GM10248 (cell line): ENCODE measurements around the gene PCGF2.
"Not testable (repeated sequence)": the region's sequence is repeated elsewhere in the genome, so short reads cannot be mapped to it uniquely, and the experiment has no call there.

Experiments used
- CTCF ChIA-PET: fragments of 300-600 bp; sonication (Branson Sonifier 250); formaldehyde crosslinking; extraction: SDS; loops from one replicate; lab custom pipeline; 2021; ENCODE audit warnings: antibody characterized with exemption; lab: Yijun Ruan, JAX
- POLR2A ChIA-PET: fragments of 350-650 bp; sonication (Branson Sonifier 250); formaldehyde crosslinking; extraction: SDS; loops from one replicate; lab custom pipeline; 2020; ENCODE audit warnings: antibody characterized with exemption; lab: Yijun Ruan, JAX
- DNase-seq: peaks from one replicate; pipeline ENCODE4 v3.0.0; 2012; ENCODE audit errors: extremely low spot score
- TF ChIP-seq, protein P1 (sequence below): IDR thresholded peaks from 2 replicates; pipeline ENCODE4 v1.5.1; 2012; ENCODE audit warnings: mild to moderate bottlenecking, low read depth; ENCODE audit errors: extremely low read depth, missing control alignments, control extremely low read depth

Gene PCGF2

DNA sequence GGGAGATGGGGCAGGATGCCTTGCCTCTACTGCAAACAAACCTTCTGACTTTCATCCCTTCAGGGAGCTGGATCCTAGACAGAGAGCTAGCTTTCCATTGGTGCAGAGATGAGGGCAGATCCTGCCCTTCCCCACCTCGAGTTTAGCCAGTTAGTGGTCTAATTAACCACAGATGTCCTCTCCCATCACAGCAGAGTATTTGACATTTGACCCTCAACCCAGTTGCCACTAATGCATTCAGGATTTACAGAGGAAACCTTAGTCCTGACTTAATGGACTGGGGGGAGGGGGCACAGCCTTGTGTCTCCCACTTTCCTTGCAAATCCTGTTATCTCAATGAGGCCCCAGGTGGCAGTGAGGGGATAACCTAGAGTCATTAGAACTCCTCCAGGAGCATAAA lies 41.0 kb upstream of the PCGF2 start:
- CTCF ChIA-PET: no interaction called here
- DNase-seq: no peak
- POLR2A ChIA-PET: no interaction called here
- TF ChIP-seq, protein P1, sequence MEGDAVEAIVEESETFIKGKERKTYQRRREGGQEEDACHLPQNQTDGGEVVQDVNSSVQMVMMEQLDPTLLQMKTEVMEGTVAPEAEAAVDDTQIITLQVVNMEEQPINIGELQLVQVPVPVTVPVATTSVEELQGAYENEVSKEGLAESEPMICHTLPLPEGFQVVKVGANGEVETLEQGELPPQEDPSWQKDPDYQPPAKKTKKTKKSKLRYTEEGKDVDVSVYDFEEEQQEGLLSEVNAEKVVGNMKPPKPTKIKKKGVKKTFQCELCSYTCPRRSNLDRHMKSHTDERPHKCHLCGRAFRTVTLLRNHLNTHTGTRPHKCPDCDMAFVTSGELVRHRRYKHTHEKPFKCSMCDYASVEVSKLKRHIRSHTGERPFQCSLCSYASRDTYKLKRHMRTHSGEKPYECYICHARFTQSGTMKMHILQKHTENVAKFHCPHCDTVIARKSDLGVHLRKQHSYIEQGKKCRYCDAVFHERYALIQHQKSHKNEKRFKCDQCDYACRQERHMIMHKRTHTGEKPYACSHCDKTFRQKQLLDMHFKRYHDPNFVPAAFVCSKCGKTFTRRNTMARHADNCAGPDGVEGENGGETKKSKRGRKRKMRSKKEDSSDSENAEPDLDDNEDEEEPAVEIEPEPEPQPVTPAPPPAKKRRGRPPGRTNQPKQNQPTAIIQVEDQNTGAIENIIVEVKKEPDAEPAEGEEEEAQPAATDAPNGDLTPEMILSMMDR: no peak

DNA sequence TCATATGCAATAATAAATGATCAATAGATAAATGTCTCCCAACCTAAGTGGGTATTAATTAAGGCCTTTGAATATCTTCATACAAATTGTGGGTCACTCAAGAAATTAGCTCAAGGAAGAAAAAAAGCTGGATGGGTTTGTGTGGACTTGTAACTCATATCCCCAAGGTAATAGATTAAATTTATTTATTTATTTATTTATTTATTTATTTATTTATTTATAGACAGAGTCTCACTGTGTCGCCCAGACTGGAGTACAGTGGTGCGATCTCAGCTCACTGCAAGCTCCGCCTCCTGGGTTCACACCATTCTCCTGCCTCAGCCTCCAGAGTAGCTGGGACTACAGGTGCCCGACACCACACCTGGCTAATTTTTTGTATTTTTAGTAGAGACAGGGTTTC lies 39.9 kb upstream of the PCGF2 start:
- DNase-seq, POLR2A ChIA-PET: not testable (repeated sequence)
- CTCF ChIA-PET: interaction anchor here (1.5 kb wide), 1 partner anchor 14 kb away, joined by 3 read pairs; no protein-coding TSS in a partner anchor

DNA sequence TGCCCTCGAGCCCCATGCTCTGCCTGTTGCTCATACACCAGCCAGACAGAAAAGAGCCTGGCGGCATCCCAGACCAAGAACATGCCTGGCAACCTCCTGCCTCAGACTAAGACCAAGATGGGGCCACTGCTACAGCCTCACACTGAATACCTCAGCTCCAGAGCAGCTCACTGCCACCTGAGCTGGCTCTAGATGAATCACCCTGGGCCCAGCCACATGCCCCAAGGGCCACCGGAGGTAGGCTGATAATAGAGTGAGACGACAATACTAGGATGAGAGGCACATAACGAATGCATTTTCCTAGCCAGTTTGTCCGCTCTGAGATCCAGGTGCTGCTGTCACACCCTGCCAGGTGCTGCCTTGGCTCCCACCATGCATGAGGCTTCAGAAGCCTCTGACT lies 38.2 kb upstream of the PCGF2 start:
- TF ChIP-seq, protein P1: no peak
- no peak for DNase-seq

DNA sequence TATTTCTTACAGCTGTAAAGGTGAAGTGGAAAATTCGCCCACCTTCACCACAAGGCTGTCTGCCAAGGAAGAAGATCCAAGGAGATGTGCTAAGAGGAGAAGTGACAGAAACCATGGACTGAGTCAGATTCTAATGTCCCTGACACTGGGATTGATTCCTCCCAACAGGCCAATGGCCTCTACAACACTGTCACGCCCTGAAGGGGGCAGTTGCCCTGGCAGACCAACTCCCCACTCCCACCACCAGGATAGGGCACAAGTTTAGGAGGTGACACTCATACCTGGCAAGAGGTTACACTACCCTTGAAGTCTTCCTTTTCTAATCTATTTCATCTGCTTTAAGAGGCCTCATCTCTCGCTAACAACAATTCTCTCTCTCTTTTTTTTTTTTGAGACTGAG lies 35.1 kb upstream of the PCGF2 start:
- POLR2A ChIA-PET: no interaction called here
- TF ChIP-seq, protein P1: no peak
- DNase-seq: no peak

More for the DNA sequence above, 38.2 kb upstream of the PCGF2 start:
- ChIA-PET POLR2A (no interaction called here), CTCF (interaction anchor here (1.4 kb wide), 1 partner anchor 8 kb away, joined by 3 read pairs; no protein-coding TSS in a partner anchor)

DNA sequence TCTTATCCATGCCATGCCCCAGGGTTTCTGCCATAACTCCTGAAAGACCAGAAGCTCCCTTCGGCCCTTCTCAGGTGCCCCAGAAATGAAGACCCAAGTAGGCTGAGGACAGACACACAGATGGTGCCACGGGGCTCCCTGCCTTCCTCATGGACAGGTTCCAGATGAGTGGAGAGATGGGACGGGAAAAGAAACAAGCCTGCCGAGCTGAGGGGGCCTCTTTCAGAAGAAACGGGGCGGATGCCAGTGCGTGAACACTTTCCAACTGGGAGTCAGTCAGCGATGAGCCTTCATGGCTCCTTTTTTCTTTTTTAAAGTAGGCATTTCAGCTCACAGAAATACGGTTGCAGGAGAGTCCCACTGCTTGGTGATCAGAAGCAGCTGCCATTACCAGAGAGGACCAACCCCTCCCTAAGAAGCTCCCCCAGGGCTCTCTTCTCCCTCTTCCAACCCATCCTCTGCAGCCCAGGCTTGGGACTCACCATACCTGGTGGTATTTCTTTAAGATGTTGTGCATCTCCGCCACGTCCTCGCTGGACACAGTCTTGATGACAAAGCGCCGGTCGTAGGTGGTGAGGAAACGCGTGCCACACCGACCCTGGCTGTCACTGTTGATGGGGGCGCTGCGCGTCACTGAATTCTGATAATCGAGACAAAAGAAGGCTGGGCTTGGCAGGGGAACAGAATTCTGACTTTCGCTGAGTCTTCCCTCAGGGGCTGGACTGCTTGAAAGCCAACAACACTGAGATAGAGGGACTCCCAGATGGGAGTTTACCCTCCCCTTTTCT lies 32.0 kb upstream of the PCGF2 start:
- TF ChIP-seq, protein P1: no peak
- no peak for DNase-seq
- POLR2A ChIA-PET: no interaction called here
- CTCF ChIA-PET: interaction anchor here (1.0 to 1.3 kb wide), 2 partner anchors 18 to 21 kb away, joined by 3 read pairs; no protein-coding TSS in a partner anchor

More for the DNA sequence above, 35.1 kb upstream of the PCGF2 start:
- CTCF ChIA-PET: no interaction called here

DNA sequence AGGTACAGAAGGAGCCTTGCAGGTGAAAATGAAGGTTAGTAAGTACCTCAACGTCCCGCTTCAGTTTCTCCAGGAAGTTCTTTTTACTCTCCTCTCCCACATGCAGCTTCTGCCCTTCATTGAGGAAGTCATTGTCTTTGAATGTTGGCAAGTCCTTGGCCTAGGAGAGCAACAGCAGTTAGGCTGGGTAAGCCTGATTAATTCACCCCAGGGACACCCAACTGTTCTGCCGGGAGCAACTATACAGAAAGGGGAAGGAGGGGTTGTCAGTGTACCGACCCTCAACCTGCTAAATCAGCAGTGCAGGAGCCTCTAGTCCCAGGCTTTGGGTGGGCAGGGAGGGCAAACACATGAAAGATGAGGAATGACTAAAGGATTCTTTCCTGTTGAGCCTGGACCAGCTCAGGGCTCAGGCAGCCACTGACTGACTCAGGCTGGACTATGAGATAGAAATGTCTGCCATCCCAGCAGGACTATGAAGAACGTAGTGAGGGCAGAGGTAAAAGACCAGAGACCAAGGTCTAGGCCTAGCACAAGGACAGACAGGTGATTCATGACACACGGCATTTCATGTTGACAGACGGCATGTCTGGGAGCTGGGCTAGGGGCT lies 29.6 kb upstream of the PCGF2 start:
- TF ChIP-seq, protein P1: no peak
- CTCF ChIA-PET: interaction anchor here (0.7 to 0.9 kb wide), 2 partner anchors 9 to 16 kb away, joined by 3 to 4 read pairs; no protein-coding TSS in a partner anchor
- POLR2A ChIA-PET: no interaction called here
- no peak for DNase-seq

DNA sequence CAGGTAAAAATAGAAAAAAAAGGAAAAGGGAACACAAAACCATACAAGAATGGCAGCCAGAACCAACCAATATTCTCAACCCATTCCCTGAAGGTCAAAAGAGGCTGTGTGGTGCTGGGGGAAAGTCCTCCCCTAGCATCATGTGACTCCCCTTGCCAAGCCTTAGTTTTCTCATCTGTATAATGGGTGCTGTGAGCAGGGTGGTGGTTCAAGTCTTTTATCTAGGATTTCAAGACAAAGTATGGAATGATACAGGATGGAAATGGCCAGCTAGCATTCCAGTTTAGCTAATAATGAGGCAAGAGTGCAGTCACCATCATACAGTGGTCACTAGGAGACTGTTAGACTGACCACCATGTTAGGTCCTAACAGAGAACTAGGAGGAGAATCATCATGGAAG lies 25.1 kb upstream of the PCGF2 start:
- POLR2A ChIA-PET: no interaction called here
- TF ChIP-seq, protein P1: no peak
- DNase-seq: no peak
- CTCF ChIA-PET: no interaction called here
